Measurements from ENCODE around the gene TSPYL4.

Gene TSPYL4

DNA sequence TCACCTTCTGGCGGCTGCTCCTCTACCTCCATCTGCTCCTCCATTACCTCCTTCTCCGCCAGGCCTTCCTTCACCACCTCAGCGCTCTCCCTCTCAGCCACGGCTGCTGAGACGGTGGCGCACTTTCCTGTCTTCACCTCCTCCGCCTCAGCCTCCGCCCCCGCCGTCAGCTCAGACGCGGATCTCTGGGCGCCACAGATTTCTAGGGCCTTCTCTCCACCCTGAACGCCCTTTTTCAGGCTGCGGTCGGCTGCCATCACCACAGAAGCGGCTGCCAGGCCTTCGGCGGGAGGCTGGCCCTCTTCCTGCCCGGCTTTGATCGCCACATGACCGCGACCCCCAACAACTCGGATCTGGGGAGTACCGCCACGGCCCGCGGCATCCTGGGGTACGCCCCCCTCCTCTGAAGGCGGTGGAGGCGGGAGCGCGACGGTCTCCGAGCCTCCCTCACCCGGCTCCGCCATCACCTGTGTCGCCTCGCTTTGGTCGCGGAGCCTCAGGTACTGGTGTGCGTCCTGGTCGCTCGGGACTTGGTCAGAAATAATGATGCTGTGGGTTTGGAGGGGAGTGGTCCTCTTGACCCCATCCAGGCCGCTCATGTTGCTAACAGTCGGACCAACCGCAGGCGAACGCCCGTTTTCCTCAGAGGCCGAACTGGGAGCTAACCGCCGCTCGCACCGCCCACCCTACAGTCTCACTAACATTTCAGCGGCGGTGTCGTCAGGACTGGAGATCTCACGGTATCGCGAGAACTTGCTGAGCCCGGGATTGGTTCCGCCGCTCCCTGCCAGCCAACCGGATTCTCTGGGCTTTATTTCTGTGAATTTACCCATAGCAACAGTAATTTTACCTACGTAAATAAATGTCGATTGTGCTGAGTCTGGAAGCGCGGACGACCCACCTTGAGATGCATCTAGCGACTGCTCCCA is 25.6 kb upstream of the TSPYL4 start, which contains the start of gene TSPYL1:
TSPYL1 (minus strand) TSS at position 699 of the 929 bp plus-strand sequence; CDS start at position 599, 100 bp downstream.
- H3K27me3 ChIP-seq (ENCODE audit: insufficient read depth, low read length, poor library complexity) = no peaks in the 10 kb centered on the region
- H3K36me3 ChIP-seq (ENCODE audit: insufficient read depth, low read length) = peaks cover 43% of the 10 kb centered on the region
- peak; percentile 93 for ATAC-seq (ENCODE audit: insufficient read depth, low read depth)
- H3K4me1 ChIP-seq (ENCODE audit: insufficient read depth, low read length) = peaks cover 59% of the 10 kb centered on the region
- peak within 1 kb of the TSS; percentile 92 for H3K27ac ChIP-seq (ENCODE audit: low read length)
- peaks cover 62% of the 10 kb centered on the region for H3K79me2 ChIP-seq (ENCODE audit: insufficient read depth, low read length)
- peak within 1 kb of the TSS; percentile 93 for H3K9ac ChIP-seq (ENCODE audit: low read depth, low read length)
- peak; percentile 94 for DNase-seq
- peak within 1 kb of the TSS; percentile 60 to 95 for H3K4me3 ChIP-seq (ENCODE audit: low read depth in 1 of 2, low read length in 2 of 2)
- peak within 1 kb of the TSS; percentile 98 for H3K4me2 ChIP-seq (ENCODE audit: insufficient read depth, low read length)
- peak within 1 kb of the TSS; percentile 90 for H2AFZ ChIP-seq (ENCODE audit: low read depth, low read length)
- peaks cover 28% of the 10 kb centered on the region for H4K20me1 ChIP-seq (ENCODE audit: insufficient read depth, low read length)
- no peak for TF ChIP-seq EZH2 (IDR thresholded peaks at IDR 0.05; ENCODE audit: borderline replicate concordance, low read depth, low read length, severe bottlenecking)
- TF ChIP-seq, protein P1, sequence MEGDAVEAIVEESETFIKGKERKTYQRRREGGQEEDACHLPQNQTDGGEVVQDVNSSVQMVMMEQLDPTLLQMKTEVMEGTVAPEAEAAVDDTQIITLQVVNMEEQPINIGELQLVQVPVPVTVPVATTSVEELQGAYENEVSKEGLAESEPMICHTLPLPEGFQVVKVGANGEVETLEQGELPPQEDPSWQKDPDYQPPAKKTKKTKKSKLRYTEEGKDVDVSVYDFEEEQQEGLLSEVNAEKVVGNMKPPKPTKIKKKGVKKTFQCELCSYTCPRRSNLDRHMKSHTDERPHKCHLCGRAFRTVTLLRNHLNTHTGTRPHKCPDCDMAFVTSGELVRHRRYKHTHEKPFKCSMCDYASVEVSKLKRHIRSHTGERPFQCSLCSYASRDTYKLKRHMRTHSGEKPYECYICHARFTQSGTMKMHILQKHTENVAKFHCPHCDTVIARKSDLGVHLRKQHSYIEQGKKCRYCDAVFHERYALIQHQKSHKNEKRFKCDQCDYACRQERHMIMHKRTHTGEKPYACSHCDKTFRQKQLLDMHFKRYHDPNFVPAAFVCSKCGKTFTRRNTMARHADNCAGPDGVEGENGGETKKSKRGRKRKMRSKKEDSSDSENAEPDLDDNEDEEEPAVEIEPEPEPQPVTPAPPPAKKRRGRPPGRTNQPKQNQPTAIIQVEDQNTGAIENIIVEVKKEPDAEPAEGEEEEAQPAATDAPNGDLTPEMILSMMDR (IDR thresholded peaks at IDR 0.05; ENCODE audit: borderline replicate concordance, extremely low read depth, low read length, poor library complexity, severe bottlenecking) = peak; percentile 48
- H3K9me3 ChIP-seq (ENCODE audit: insufficient read depth, low read length, severe bottlenecking) = no peaks in the 10 kb centered on the region

DNA sequence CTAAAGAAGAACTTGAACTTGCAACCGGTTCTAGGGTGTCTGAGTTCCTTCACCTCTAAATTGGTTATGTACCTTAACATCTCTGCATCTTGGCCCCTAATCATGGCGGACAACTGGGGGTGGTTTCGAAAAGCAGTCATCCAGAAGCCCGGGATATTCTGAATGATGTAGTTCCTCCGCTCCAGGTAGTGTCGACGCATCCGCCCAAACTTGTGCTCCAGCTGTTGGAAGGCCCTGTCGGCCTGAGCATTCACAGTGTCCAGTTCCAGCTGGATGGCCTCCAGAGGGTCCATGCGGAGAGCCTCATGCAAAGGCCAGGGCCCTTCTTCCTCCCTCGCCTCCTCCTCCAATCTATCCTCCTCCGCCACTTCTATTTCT is 25.0 kb upstream of the TSPYL4 start:
- Histone ChIP-seq H3K4me3 (ENCODE audit: low read depth in 1 of 2, low read length in 2 of 2) (peak overlapping the region; percentile 60 to 95), H3K4me2 (ENCODE audit: insufficient read depth, low read length) (peak overlapping the region; percentile 98), H3K27ac (ENCODE audit: low read length) (peak overlapping the region; percentile 92), H3K9ac (ENCODE audit: low read depth, low read length) (peak overlapping the region; percentile 93), H2AFZ (ENCODE audit: low read depth, low read length) (peak overlapping the region; percentile 90; the same call in 1 of the 2 replicates), H3K79me2 (ENCODE audit: insufficient read depth, low read length) (peaks cover 64% of the 10 kb centered on the region), H3K4me1 (ENCODE audit: insufficient read depth, low read length) (peaks cover 60% of the 10 kb centered on the region), H3K9me3 (ENCODE audit: insufficient read depth, low read length, severe bottlenecking) (no peaks in the 10 kb centered on the region), H3K27me3 (ENCODE audit: insufficient read depth, low read length, poor library complexity) (no peaks in the 10 kb centered on the region), H3K36me3 (ENCODE audit: insufficient read depth, low read length) (peaks cover 50% of the 10 kb centered on the region), H4K20me1 (ENCODE audit: insufficient read depth, low read length) (peaks cover 28% of the 10 kb centered on the region)
- ATAC-seq (ENCODE audit: insufficient read depth, low read depth) (no peak), DNase-seq (no peak)
- TF ChIP-seq, protein P1 (IDR thresholded peaks at IDR 0.05; ENCODE audit: borderline replicate concordance, extremely low read depth, low read length, poor library complexity, severe bottlenecking) = no peak
- no peak for TF ChIP-seq EZH2 (IDR thresholded peaks at IDR 0.05; ENCODE audit: borderline replicate concordance, low read depth, low read length, severe bottlenecking)

DNA sequence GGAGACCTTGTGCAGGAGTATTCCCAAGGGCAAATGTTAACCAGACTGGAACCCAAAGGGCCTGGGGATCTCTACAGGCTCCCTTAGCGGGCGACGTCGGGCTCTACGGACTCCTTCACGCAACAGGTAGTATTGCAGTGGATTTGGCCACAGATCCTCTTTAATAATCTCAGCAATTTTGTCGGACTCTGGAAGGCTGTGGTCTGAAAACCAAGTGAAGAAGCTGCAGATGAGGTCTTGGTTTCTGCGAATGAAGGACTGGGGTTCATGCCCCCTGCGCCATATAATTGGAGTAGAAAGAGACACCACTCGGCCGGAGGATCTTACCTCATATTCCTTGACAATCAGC is 24.6 kb upstream of the TSPYL4 start:
- Histone ChIP-seq H3K36me3 (ENCODE audit: insufficient read depth, low read length) (peaks cover 52% of the 10 kb centered on the region), H2AFZ (ENCODE audit: low read depth, low read length) (no peak overlapping the region), H3K4me1 (ENCODE audit: insufficient read depth, low read length) (peaks cover 60% of the 10 kb centered on the region), H3K27ac (ENCODE audit: low read length) (peak overlapping the region; percentile 92), H3K79me2 (ENCODE audit: insufficient read depth, low read length) (peaks cover 65% of the 10 kb centered on the region), H4K20me1 (ENCODE audit: insufficient read depth, low read length) (peaks cover 28% of the 10 kb centered on the region), H3K4me2 (ENCODE audit: insufficient read depth, low read length) (peak overlapping the region; percentile 98), H3K27me3 (ENCODE audit: insufficient read depth, low read length, poor library complexity) (no peaks in the 10 kb centered on the region), H3K9me3 (ENCODE audit: insufficient read depth, low read length, severe bottlenecking) (no peaks in the 10 kb centered on the region), H3K4me3 (ENCODE audit: low read depth in 1 of 2, low read length in 2 of 2) (peak overlapping the region; percentile 60 to 95; a peak in 3 of 4 replicates), H3K9ac (ENCODE audit: low read depth, low read length) (peak overlapping the region; percentile 93)
- no peak for DNase-seq
- TF ChIP-seq EZH2 (IDR thresholded peaks at IDR 0.05; ENCODE audit: borderline replicate concordance, low read depth, low read length, severe bottlenecking) = no peak
- TF ChIP-seq, protein P1 (IDR thresholded peaks at IDR 0.05; ENCODE audit: borderline replicate concordance, extremely low read depth, low read length, poor library complexity, severe bottlenecking) = no peak
- ATAC-seq (ENCODE audit: insufficient read depth, low read depth) = no peak

Data from DND-41 (cell line).